GM21515 (cell line): Measurements from ENCODE around the gene PAN2.

Experiments used
- ATAC-seq: cut with Tn5 transposase; IDR thresholded peaks from one replicate; pipeline ENCODE4 v1.9.1; 2021; ENCODE audit not compliant: unreplicated experiment

Gene PAN2, protein sequence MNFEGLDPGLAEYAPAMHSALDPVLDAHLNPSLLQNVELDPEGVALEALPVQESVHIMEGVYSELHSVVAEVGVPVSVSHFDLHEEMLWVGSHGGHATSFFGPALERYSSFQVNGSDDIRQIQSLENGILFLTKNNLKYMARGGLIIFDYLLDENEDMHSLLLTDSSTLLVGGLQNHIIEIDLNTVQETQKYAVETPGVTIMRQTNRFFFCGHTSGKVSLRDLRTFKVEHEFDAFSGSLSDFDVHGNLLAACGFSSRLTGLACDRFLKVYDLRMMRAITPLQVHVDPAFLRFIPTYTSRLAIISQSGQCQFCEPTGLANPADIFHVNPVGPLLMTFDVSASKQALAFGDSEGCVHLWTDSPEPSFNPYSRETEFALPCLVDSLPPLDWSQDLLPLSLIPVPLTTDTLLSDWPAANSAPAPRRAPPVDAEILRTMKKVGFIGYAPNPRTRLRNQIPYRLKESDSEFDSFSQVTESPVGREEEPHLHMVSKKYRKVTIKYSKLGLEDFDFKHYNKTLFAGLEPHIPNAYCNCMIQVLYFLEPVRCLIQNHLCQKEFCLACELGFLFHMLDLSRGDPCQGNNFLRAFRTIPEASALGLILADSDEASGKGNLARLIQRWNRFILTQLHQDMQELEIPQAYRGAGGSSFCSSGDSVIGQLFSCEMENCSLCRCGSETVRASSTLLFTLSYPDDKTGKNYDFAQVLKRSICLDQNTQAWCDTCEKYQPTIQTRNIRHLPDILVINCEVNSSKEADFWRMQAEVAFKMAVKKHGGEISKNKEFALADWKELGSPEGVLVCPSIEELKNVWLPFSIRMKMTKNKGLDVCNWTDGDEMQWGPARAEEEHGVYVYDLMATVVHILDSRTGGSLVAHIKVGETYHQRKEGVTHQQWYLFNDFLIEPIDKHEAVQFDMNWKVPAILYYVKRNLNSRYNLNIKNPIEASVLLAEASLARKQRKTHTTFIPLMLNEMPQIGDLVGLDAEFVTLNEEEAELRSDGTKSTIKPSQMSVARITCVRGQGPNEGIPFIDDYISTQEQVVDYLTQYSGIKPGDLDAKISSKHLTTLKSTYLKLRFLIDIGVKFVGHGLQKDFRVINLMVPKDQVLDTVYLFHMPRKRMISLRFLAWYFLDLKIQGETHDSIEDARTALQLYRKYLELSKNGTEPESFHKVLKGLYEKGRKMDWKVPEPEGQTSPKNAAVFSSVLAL

GRCh38 chr12:56333679-56334489 is at the start of gene PAN2:
TSS of gene PAN2 (minus strand) at chr12:56334000. CDS start at chr12:56333094, 906 bp downstream.
- ATAC-seq = peak; percentile 90

DNA sequence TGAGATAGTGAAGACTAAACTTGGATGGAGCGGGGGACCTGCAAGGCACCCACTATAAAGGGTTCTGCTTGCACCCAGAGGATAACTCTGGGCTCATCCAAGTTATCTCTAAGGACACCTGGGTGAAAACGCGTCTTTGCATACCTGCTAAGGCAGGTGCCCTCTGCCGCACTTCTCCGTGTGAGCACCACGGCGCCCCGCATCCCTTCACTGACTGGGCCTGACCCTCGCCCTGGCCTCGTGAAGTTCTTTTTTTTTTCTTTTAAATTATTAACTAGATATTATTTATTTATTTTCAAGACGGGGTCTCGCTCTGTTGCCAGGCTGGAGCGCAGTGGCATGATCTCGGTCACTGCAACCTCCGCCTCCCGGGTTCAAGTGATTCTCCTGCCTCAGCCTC is 48.8 kb upstream of the PAN2 start:
- no peak for ATAC-seq

DNA sequence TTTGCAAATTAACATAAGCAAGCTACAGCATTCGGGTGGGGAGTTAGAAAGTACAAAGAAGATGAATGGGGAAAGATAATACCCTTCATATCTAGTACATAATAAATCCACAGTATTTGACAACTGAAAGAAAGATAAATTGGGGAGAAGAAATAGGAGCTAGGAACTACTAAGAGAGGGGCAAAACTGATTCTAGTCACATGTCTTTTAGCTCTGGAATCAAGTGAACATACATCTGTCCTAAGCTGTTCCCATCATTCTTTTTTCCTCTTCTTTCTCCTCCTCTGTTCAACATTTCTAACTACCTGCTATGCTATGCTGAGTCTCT is 44.2 kb upstream of the PAN2 start:
- ATAC-seq = no peak

- no peak for ATAC-seq
These were observed 43.6 kb upstream of the PAN2 start for GRCh38 chr12:56377310-56377988.

DNA sequence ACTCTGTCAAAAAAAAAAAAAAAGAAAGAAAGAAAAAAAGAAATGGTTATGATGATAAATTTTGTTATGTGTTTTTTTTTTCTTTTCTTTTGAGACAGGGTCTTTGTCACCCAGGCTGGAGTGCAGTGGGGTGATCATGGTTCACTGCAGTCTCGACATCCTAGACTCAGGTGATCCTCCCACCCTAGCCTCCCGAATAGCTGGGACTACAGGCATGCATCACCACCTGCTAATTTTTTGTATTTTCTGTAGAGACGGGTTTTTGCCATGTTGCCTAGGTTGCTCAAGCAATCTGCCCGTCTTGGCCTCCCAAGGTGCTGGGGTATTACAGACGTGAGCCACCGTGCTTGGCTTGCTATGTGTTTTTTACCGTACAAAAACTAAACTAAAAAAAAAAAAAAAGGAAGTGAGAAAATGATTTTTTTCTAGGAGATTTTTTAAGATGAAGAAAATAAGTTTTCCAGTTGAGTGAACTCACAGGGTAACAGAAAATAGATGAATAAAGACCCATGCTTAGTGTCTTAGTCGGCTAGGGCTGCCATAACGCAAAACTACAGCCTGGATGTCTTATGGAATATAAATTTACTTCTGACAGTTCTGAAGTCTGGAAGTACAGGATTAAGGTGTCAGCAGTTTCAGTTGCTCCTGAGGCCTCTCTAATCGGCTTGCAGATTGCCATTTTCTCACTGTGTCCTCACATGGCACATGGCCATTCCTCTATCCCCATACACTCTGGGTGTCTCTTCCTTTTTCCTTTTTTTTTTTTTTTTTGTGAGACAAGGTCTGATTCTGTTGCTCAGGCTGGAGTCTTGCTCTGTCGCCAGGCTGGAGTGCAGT is 42.0 kb upstream of the PAN2 start:
- ATAC-seq = peak; percentile 67

DNA sequence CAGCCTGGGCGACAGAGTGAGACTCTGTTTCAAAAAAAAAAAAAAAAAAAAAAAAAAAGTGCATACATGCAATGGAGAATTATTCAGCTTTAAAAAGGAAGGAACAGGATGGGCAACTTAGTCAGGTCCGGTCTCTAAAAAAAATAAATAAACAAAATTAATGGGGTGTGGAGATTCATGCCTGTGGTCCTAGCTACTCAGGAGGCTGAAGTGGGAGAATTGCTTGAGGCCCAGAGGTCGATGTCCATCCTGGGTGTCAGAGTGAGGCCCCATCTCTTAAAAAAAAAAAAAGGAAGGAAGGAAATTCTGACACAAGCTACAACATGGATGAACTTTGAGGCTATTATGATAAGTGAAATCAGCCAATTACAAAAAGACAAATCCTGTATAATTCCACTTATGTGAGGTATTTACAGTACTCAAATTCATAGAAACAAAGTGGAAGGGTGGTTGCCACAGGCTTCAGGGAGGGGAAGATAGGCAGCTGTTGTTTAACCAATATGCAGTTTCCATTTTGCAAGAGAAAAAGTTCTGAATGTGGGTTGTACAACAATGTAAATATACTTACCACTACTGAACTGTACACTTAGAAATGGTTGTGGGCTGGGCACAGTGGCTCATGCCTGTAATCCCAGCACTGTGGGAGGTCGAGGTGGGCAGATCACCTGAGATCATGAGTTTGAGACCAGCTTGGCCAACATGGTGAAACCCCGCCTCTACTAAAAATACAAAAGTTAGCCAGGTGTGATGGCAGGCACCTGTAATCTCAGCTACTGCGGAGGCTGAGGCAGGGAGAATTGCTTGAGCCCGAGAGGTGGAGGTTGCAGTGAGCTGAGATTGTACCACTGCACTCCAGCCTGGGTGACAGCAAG is 41.2 kb upstream of the PAN2 start:
- ATAC-seq = peak; percentile 30

DNA sequence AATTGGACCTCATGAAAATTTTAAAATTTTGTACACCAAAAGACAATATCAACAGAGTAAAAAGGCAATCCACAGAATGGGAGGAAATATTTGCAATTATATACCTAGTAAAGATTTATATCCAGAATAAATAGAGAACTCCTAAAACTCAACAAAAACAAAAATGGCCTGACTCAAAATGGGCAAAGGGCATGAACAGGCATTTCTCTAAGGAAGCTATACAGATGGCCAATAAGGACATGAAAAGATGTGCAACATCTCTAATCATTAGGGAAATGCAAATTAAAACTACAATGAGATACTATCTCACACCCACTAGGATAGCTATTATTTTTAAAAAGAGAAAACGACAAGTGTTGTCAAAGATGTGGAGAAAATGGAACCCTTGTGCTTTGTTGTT is 39.7 kb upstream of the PAN2 start:
- no peak for ATAC-seq

- no peak for ATAC-seq
These were observed 33.1 kb upstream of the PAN2 start for GRCh38 chr12:56366948-56367347.

DNA sequence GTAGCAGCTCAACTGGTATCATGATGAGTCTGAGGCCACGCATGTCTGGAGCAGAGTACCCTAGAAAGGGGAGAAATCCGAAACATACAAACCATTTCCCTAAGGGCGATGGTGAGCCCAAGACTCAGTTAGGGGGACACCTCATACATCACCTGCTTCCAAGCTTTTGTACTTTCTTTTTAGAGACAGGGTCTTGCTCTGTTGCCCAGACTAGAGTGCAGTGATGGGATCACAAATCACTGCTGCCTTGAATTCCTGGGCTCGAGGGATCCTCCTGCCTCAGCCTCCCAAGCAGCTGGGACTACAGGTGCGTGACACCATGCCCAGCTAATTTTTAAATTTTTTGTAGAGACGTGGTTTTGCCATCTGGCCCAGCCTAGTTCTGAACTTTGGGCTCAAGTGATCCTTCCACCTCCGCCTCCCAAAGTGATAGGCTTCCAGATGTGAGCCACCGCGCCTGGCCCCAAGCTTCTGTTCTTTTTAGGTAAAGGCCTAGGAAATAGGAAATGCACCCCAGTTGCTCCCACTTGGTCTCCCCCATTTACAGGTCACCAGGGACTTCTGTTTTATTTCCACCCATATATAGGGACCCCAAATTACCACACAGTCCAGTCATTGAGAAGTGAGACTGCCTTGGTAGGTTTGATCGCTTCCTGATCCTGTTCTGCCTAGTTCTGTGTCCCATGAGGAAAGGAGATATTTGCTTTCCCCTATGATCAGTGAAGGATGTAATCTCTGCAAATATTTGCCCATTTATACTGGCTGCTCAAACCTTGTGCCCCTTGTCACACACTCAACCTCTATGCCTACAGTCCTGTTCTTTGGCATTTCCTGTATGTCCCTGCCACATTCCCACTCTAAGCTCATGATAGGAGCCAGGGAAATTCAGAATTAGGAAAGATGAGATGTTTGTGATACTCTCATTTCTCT is 28.6 kb upstream of the PAN2 start, which contains the start of gene APOF:
APOF (minus strand) TSS at position 728 of the 930 bp plus-strand sequence; CDS start at position 616, 112 bp downstream.
- ATAC-seq = no peak

DNA sequence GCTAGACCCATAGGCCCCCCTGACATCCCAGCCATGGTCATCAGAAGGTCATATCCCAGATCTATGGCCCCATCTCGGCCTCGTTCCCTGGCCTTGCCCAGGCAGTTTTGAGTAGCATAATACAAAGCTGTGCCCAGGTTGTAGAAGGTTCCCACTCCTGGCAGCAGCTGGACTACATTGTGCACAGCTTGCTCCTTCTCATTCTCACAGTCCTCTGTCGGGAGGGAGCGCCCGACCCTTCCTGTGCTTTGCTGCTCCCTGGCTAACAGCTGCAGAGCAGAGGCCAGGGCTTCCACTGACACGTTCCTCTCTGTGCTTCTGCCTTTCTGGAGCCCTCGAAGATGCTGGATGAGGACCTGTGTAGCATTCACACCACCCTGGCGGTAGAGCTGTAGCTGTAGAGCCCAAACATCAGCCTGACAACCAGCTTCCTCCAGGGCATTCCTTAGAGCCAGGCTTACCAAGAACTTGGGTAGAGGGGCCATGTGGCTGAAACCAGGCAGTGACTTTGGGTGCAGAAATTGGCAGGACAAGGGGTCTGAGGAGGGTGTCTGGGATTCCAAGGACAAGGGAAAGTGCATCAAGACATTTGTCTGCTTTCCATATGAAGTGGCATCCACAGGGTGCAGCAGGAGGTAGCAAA is 27.8 kb upstream of the PAN2 start:
- ATAC-seq = no peak

GRCh38 chr12:56359851-56360767 is 26.3 kb upstream of the PAN2 start, which contains the start of gene STAT2:
TSS of gene STAT2 (minus strand) at chr12:56360107. CDS start at chr12:56356571, 3,536 bp downstream.
- ATAC-seq = peak; percentile 94

DNA sequence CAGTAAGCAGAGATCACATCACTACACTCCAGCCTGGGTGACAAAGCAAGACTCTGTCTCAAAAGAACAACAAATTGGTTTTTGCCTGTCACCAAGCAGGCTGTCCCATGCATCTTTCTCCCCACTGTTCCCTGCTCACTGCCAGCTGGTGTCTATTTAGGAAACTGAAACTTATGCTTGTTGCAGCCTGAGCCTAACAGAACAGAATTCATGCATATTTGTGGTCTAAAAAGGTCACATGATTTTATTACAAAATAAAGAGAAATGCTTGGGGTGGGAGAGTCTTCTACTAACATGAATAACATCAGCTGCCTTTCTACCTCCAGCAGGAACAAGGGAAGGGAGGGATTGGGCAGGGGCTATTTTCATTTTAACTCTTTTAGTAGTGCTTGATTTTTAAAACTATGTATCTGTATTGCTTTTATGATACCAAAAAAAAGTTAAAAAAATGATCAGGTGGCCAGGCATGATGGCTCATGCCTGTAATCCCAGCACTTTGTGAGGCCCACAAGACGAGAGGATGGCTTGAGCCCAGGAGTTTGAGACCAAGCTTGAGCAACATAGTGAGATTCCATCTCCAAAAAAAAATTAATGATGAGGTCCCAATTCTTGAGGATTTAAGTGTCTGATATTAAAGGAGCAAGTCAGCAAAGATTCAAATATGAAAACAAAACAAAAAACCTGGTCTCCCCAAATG is 25.2 kb upstream of the PAN2 start:
- no peak for ATAC-seq

DNA sequence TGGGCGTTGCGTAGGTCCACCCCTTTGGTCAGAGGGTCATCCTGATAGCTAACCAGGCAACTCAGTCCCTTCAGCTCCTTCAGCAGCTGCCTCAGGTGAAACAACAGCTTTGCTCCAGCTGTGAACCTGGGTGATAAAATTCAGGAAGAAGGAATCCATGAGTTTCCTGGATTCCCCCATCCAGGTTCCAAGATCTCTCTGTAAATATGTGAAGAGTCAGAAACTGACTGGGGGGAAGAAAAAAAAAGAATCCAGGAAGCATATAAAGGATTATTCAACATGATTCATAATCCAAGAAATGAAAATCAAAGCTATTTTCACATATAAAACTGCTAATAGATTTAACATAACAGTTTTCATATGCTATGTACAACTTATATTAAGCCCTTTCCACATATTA is 17.5 kb upstream of the PAN2 start:
- no peak for ATAC-seq

GRCh38 chr12:56350662-56351061 is 16.9 kb upstream of the PAN2 start:
- ATAC-seq = no peak

DNA sequence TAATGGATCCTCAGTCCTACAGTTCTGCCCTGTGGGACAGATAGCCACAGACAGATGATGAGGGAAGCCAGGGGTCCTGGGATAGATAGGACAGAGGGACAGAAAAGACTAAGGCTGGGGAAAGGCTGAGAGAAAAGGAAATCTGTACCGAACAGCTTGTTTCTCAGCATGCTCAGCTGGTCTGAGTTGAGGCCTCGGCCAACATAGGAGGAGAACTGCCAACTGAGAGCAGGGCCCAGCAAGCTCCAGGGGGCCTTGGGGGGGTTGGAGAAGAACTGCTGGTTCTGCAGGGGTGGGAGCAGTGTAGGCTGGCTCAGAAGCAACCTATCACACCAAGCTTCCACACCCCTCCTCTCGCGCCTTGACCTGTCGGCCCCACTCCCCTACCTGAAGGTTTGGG is 15.0 kb upstream of the PAN2 start:
- no peak for ATAC-seq
